GM03348 (cell line): ENCODE data around the gene GALNT1.
A peak's percentile ranks its signal among the peaks of the same experiment; 100 is the strongest.

Experiments
- DNase-seq: peaks from one replicate; pipeline ENCODE4 v3.0.0; 2012; ENCODE audit warnings: low spot score

The GALNT1 gene

GRCh38 chr18:35618696-35619095, 37.2 kb downstream of the GALNT1 start:
- peak; percentile 19 for DNase-seq

GRCh38 chr18:35619464-35619863, 37.9 kb downstream of the GALNT1 start:
- DNase-seq = peak; percentile 20

GRCh38 chr18:35619941-35620340, 38.4 kb downstream of the GALNT1 start:
- no peak for DNase-seq

GRCh38 chr18:35620765-35621164, 39.2 kb downstream of the GALNT1 start:
- no peak for DNase-seq

- no peak for DNase-seq
These were observed 41.7 kb downstream of the GALNT1 start for GRCh38 chr18:35623255-35623654.

GRCh38 chr18:35624146-35624545, 42.6 kb downstream of the GALNT1 start:
- no peak for DNase-seq

- no peak for DNase-seq
These were observed 43.7 kb downstream of the GALNT1 start for GRCh38 chr18:35625232-35625631.

- DNase-seq = no peak
These were observed 52.2 kb downstream of the GALNT1 start for GRCh38 chr18:35633761-35634160.

- DNase-seq = no peak
These were observed 52.8 kb downstream of the GALNT1 start for GRCh38 chr18:35634323-35634722.

GRCh38 chr18:35635170-35635569, 53.6 kb downstream of the GALNT1 start:
- peak; percentile 6 for DNase-seq

GRCh38 chr18:35637227-35637626, 55.7 kb downstream of the GALNT1 start:
- no peak for DNase-seq

GRCh38 chr18:35639296-35639695, 57.8 kb downstream of the GALNT1 start:
- DNase-seq = no peak

GRCh38 chr18:35641467-35641866, 59.9 kb downstream of the GALNT1 start:
- no peak for DNase-seq

- DNase-seq = no peak
These were observed 60.4 kb downstream of the GALNT1 start for GRCh38 chr18:35641916-35642315.

GRCh38 chr18:35642802-35643201, 61.3 kb downstream of the GALNT1 start:
- DNase-seq = no peak

- DNase-seq = no peak
These were observed 64.9 kb downstream of the GALNT1 start for GRCh38 chr18:35646449-35646848.

GRCh38 chr18:35653392-35654135, 72.0 kb downstream of the GALNT1 start:
- no peak for DNase-seq

GRCh38 chr18:35658112-35658511, 76.6 kb downstream of the GALNT1 start:
- no peak for DNase-seq

- no peak for DNase-seq
These were observed 80.1 kb downstream of the GALNT1 start for GRCh38 chr18:35661483-35662146.

- DNase-seq = no peak
These were observed 80.9 kb downstream of the GALNT1 start for GRCh38 chr18:35662293-35663062.

GRCh38 chr18:35671966-35672603, 90.5 kb downstream of the GALNT1 start:
- DNase-seq = peak; percentile 10

- no peak for DNase-seq
These were observed 91.4 kb downstream of the GALNT1 start for GRCh38 chr18:35672897-35673296.
